H1 (cell line): ENCODE data around the gene KERA. TPM values are rescaled to one million over a fixed set of nuclear protein-coding genes. Genes with fewer than 3 reads are reported as not detected.

ENCODE experiments used
- CTCF ChIA-PET: fragments of 300-600 bp; sonication (Branson Sonifier 250); formaldehyde crosslinking; loops from one replicate; lab custom pipeline; 2021; ENCODE audit not compliant: partially characterized antibody; lab: Charles Lee
- POLR2A ChIA-PET: fragments of 300-600 bp; sonication (Branson Sonifier 250); formaldehyde crosslinking; loops from one replicate; lab custom pipeline; 2021; ENCODE audit warnings: inconsistent platforms; ENCODE audit not compliant: partially characterized antibody; lab: Charles Lee
- DNase-seq, 2 experiments: peaks; one replicate each; pipeline versions ENCODE4 v3.0.0 to v3.0.0-alpha.2; 2010 to 2022; ENCODE audit warnings: low spot score in 2 of 2, low read depth in 1 of 2, mixed read lengths in 1 of 2
- FAIRE-seq: peaks from 2 replicates; lab custom pipeline; 2011; peaks lifted over from hg19 to GRCh38; lab: Jason Lieb, UNC
- H2AFZ ChIP-seq: 2 replicates; pipeline ENCODE4 v1.8.1; 2012; ENCODE audit warnings: low read length, inconsistent platforms
- H2AK5ac ChIP-seq: 2 replicates; pipeline ENCODE4 v1.6.1; 2013; ENCODE audit warnings: low read depth, low read length
- H2BK120ac ChIP-seq: replicated peaks from 2 replicates; pipeline ENCODE3; 2013; ENCODE audit warnings: low read depth, low read length, inconsistent platforms
- H2BK12ac ChIP-seq: 2 replicates; pipeline ENCODE4 v1.6.1; 2013; ENCODE audit warnings: low read depth, low read length
- H2BK15ac ChIP-seq: 2 replicates; pipeline ENCODE4 v1.6.1; 2013; ENCODE audit warnings: low read length
- H2BK20ac ChIP-seq: 2 replicates; pipeline ENCODE4 v1.6.1; 2013; ENCODE audit warnings: low read length
- H2BK5ac ChIP-seq: 2 replicates; pipeline ENCODE4 v1.6.1; 2013; ENCODE audit warnings: low read depth, low read length
- H3K14ac ChIP-seq: 2 replicates; pipeline ENCODE4 v1.6.1; 2013; ENCODE audit warnings: inconsistent platforms; ENCODE audit not compliant: insufficient read length
- H3K18ac ChIP-seq: 2 replicates; pipeline ENCODE4 v1.6.1; 2013; ENCODE audit warnings: low read length; ENCODE audit errors: extremely low read depth
- H3K23ac ChIP-seq: 2 replicates; pipeline ENCODE4 v1.6.1; 2013; ENCODE audit warnings: inconsistent platforms; ENCODE audit not compliant: insufficient read length
- H3K23me2 ChIP-seq: 2 replicates; pipeline ENCODE4 v1.6.1; 2013; ENCODE audit warnings: low read depth, low read length
- H3K27ac ChIP-seq: 2 replicates; pipeline ENCODE4 v1.6.1; 2011; ENCODE audit warnings: low read depth, low read length, inconsistent platforms
- H3K27me3 ChIP-seq, 4 experiments: replicated peaks in 1 of 4; 1 replicate in 1 of 4; 2 replicates in 3 of 4; pipeline versions ENCODE4 v1.6.1 to v1.8.1; 2011 to 2013; ENCODE audit warnings: low read length in 3 of 4, mild to moderate bottlenecking in 3 of 4, inconsistent platforms in 2 of 4, mixed read lengths in 2 of 4, moderate library complexity in 1 of 4; ENCODE audit not compliant: control insufficient read depth in 3 of 4, insufficient read depth in 3 of 4; ENCODE audit errors: extremely low read depth in 1 of 4
- H3K36me3 ChIP-seq, 4 experiments: 2 replicates each; pipeline versions ENCODE4 v1.6.1 to v1.8.1; 2011 to 2013; ENCODE audit warnings: mild to moderate bottlenecking in 4 of 4, low read length in 3 of 4, moderate library complexity in 2 of 4, control low read depth in 1 of 4, inconsistent platforms in 1 of 4; ENCODE audit not compliant: insufficient read depth in 4 of 4, control insufficient read depth in 2 of 4
- H3K4ac ChIP-seq: replicated peaks from 2 replicates; pipeline ENCODE3; 2013; ENCODE audit warnings: low read length, low read depth, mixed read lengths, inconsistent platforms; ENCODE audit not compliant: insufficient read length
- H3K4me1 ChIP-seq, 4 experiments: replicated peaks in 1 of 4; 1 replicate in 1 of 4; 2 replicates in 3 of 4; pipeline versions ENCODE4 v1.6.1 to v1.8.1; 2011 to 2013; ENCODE audit warnings: low read length in 3 of 4, inconsistent platforms in 2 of 4, mixed read lengths in 1 of 4; ENCODE audit not compliant: insufficient read depth in 4 of 4, control insufficient read depth in 3 of 4
- H3K4me2 ChIP-seq, 2 experiments: 2 replicates each; pipeline versions ENCODE4 v1.6.1 to v1.8.1; 2011 to 2013; ENCODE audit warnings: low read depth in 2 of 2, low read length in 2 of 2, control low read depth in 1 of 2, inconsistent platforms in 1 of 2, mild to moderate bottlenecking in 1 of 2; ENCODE audit not compliant: insufficient read depth in 1 of 2
- H3K4me3 ChIP-seq, 4 experiments: fragments of 200-600, 300-600 bp in 1 of 4; sonication (generic), shearing (Covaris generic), sonication (Bioruptor Twin) in 1 of 4; 2 replicates each; pipeline versions ENCODE4 v1.5.1 to v1.8.1; 2011 to 2016; ENCODE audit warnings: low read length in 4 of 4, low read depth in 3 of 4, control low read depth in 2 of 4, inconsistent platforms in 2 of 4, mild to moderate bottlenecking in 2 of 4, mixed read lengths in 1 of 4, moderate library complexity in 1 of 4; ENCODE audit not compliant: insufficient read depth in 2 of 4; ENCODE audit errors: extremely low read depth in 1 of 4
- H3K56ac ChIP-seq: replicated peaks from 2 replicates; pipeline ENCODE3; 2013; ENCODE audit warnings: low read depth, mild to moderate bottlenecking, mixed read lengths, low read length, inconsistent platforms; ENCODE audit not compliant: insufficient read length
- H3K79me1 ChIP-seq: 2 replicates; pipeline ENCODE4 v1.6.1; 2013; ENCODE audit warnings: low read depth, low read length, control low read depth
- H3K79me2 ChIP-seq, 2 experiments: 2 replicates each; pipeline versions ENCODE4 v1.6.1 to v1.8.1; 2012 to 2013; ENCODE audit warnings: low read length in 2 of 2, mild to moderate bottlenecking in 2 of 2, inconsistent platforms in 1 of 2; ENCODE audit not compliant: insufficient read depth in 2 of 2, control insufficient read depth in 1 of 2
- H3K9ac ChIP-seq, 4 experiments: replicated peaks in 1 of 4; 1 replicate in 1 of 4; 2 replicates in 3 of 4; pipeline versions ENCODE4 v1.6.1 to v1.8.1; 2011 to 2013; ENCODE audit warnings: low read depth in 3 of 4, low read length in 3 of 4, control low read depth in 2 of 4, mild to moderate bottlenecking in 2 of 4, moderate library complexity in 2 of 4, inconsistent platforms in 1 of 4; ENCODE audit errors: extremely low read depth in 1 of 4
- H3K9me3 ChIP-seq, 2 experiments: 2 replicates each; pipeline versions ENCODE4 v1.6.1 to v1.8.1; 2012 to 2013; ENCODE audit warnings: mild to moderate bottlenecking in 2 of 2, moderate library complexity in 2 of 2, control low read depth in 1 of 2, inconsistent platforms in 1 of 2, low read depth in 1 of 2, low read length in 1 of 2, mixed read lengths in 1 of 2; ENCODE audit not compliant: insufficient read depth in 2 of 2
- H4K20me1 ChIP-seq, 2 experiments: replicated peaks in 1 of 2; 2 replicates each; pipeline versions ENCODE3 to v1.8.1; 2011 to 2013; ENCODE audit warnings: inconsistent platforms in 2 of 2, low read length in 2 of 2, mild to moderate bottlenecking in 1 of 2; ENCODE audit not compliant: insufficient read depth in 2 of 2, control insufficient read depth in 1 of 2
- H4K5ac ChIP-seq: 2 replicates; pipeline ENCODE4 v1.6.1; 2013; ENCODE audit warnings: low read length, low read depth, mixed read lengths, inconsistent platforms; ENCODE audit not compliant: insufficient read length
- H4K8ac ChIP-seq: 2 replicates; pipeline ENCODE4 v1.8.0; 2013; ENCODE audit warnings: mild to moderate bottlenecking, moderate library complexity, low read length, inconsistent platforms; ENCODE audit not compliant: insufficient read depth; ENCODE audit errors: extremely low read depth
- H4K91ac ChIP-seq: replicated peaks from 2 replicates; pipeline ENCODE3; 2013; ENCODE audit warnings: low read length, mixed read lengths, inconsistent platforms; ENCODE audit not compliant: insufficient read length
- BCL11A ChIP-seq, 2 experiments: IDR thresholded peaks; one replicate each; pipeline ENCODE4 v1.6.1; 2011; ENCODE audit warnings: low read depth in 2 of 2, low read length in 2 of 2, mild to moderate bottlenecking in 2 of 2
- CTBP2 ChIP-seq: IDR thresholded peaks from 2 replicates; pipeline ENCODE4 v1.7.0; 2011; ENCODE audit warnings: borderline replicate concordance, mild to moderate bottlenecking, moderate library complexity, mixed read lengths, low read length; ENCODE audit not compliant: insufficient read depth, insufficient read length
- E2F6 ChIP-seq: IDR thresholded peaks from 2 replicates; pipeline ENCODE4 v1.6.1; 2012; ENCODE audit warnings: inconsistent platforms
- JUND ChIP-seq: IDR thresholded peaks from 2 replicates; pipeline ENCODE4 v1.6.1; 2011; ENCODE audit warnings: mild to moderate bottlenecking, improper control_type of control experiment, low read length
- KDM5A ChIP-seq: fragments of 200-600 bp; IDR thresholded peaks from 2 replicates; pipeline ENCODE4 v1.7.1; 2012; ENCODE audit warnings: mild to moderate bottlenecking, low read length, inconsistent platforms, mixed read lengths
- NANOG ChIP-seq: IDR thresholded peaks from 2 replicates; pipeline ENCODE4 v1.6.1; 2011; ENCODE audit warnings: low read length, low read depth, mild to moderate bottlenecking, inconsistent platforms; ENCODE audit not compliant: insufficient read depth, poor library complexity, severe bottlenecking
- NRF1 ChIP-seq: IDR thresholded peaks from 2 replicates; pipeline ENCODE4 v1.6.1; 2011; ENCODE audit warnings: mild to moderate bottlenecking, low read depth, low read length, improper control_type of control experiment
- RAD21 ChIP-seq, 2 experiments: IDR thresholded peaks in 1 of 2; conservative IDR thresholded peaks in 1 of 2; 2 replicates each; pipeline ENCODE4 v1.6.1; 2011; ENCODE audit warnings: low read depth in 2 of 2, low read length in 2 of 2, improper control_type of control experiment in 1 of 2, inconsistent platforms in 1 of 2, mild to moderate bottlenecking in 1 of 2, moderate library complexity in 1 of 2
- RXRA ChIP-seq: IDR thresholded peaks from 2 replicates; pipeline ENCODE4 v1.6.1; 2011; ENCODE audit warnings: low read depth, mild to moderate bottlenecking, low read length, moderate library complexity; ENCODE audit not compliant: insufficient read depth
- SAP30 ChIP-seq: fragments of 300-600 bp; sonication (generic); IDR thresholded peaks from 2 replicates; pipeline ENCODE4 v1.7.1; 2012; ENCODE audit warnings: low read length, moderate library complexity, mild to moderate bottlenecking, inconsistent platforms; ENCODE audit not compliant: insufficient read depth, insufficient replicate concordance
- SP1 ChIP-seq: IDR thresholded peaks from 2 replicates; pipeline ENCODE4 v1.6.1; 2011; ENCODE audit warnings: low read depth, low read length
- SP2 ChIP-seq: IDR thresholded peaks from 2 replicates; pipeline ENCODE4 v1.6.1; 2012; ENCODE audit warnings: mild to moderate bottlenecking, low read length, inconsistent platforms
- TCF12 ChIP-seq: IDR thresholded peaks from 2 replicates; pipeline ENCODE4 v1.6.1; 2011; ENCODE audit warnings: low read depth, mild to moderate bottlenecking, low read length
- WGBS, 2 experiments: shearing (Covaris generic) in 1 of 2; methylation state at CpG; one replicate each; pipeline versions ENCODE4 v1.1.6 to v1.1.7; 2013 to 2015; ENCODE audit warnings: low lambda C conversion rate in 2 of 2, mixed read lengths in 2 of 2, inconsistent platforms in 1 of 2, low coverage in 1 of 2, missing lambda C conversion rate in 1 of 2; ENCODE audit not compliant: insufficient replicate concordance in 2 of 2, insufficient coverage in 1 of 2, insufficient read length in 1 of 2; ENCODE audit errors: extremely low coverage in 1 of 2, missing lambda C conversion rate in 1 of 2; 5-methylcytosine and 5-hydroxymethylcytosine counted together
- polyA plus RNA-seq, 7 experiments: library from polyadenylated mRNA; depleted of rRNA in 3 of 7; stranded (reverse) in 5 of 7; unstranded in 2 of 7; fragments of >200 nt in 5 of 7; fragments of 200-250 nt in 2 of 7; gene quantifications; 1 replicate in 5 of 7; 2 replicates in 1 of 7; 4 replicates in 1 of 7; pipeline versions ENCODE4 v1.2.1 to v1.2.3, GENCODE V29; 2011 to 2013; ENCODE audit warnings: missing spikeins in 2 of 7, mixed read lengths in 2 of 7
- total RNA-seq: library from RNA; stranded (reverse); fragmentation: NEBNext Ultra II Directional; extraction: Animal tissue kit (Norgen Biotek cat#: 25700); gene quantifications from 2 replicates; pipeline ENCODE4 v1.2.1, GENCODE V29; 2021

Gene KERA
- total and polyA plus RNA-seq, 2 of the 8 experiments (the other 6 are each of a cell fraction or from before 2014, with no cell fraction given), result not detected

GRCh38 chr12:91072931-91073330, 15.1 kb upstream of the KERA start:
- Histone ChIP-seq H2BK5ac (no peak overlapping the region), H3K79me2 (no peaks in the 10 kb centered on the region), H3K4me1 (no peaks in the 10 kb centered on the region), H4K8ac (no peak overlapping the region), H4K91ac (no peak overlapping the region), H3K18ac (no peak overlapping the region), H2BK12ac (no peak overlapping the region), H3K27me3 (no peaks in the 10 kb centered on the region), H3K23me2 (no peaks in the 10 kb centered on the region; the same call in 1 of the 2 replicates), H3K56ac (no peak overlapping the region), H3K14ac (no peak overlapping the region), H3K4ac (no peak overlapping the region), H3K4me2 (no peak overlapping the region), H3K36me3 (no peaks in the 10 kb centered on the region), H3K23ac (no peak overlapping the region), H3K4me3 (no peak overlapping the region), H2BK15ac (no peak overlapping the region), H3K79me1 (no peaks in the 10 kb centered on the region), H3K9me3 (no peaks in the 10 kb centered on the region), H2AFZ (no peak overlapping the region), H2BK120ac (no peak overlapping the region), H2AK5ac (no peak overlapping the region), H4K20me1 (no peaks in the 10 kb centered on the region), H3K9ac (no peak overlapping the region), H2BK20ac (no peak overlapping the region), H3K27ac (no peak overlapping the region), H4K5ac (no peak overlapping the region)
- CTCF ChIA-PET, result interaction anchor here (0.6 to 1.4 kb wide), 5 partner anchors 17 to 585 kb away, joined by 3 read pairs; no protein-coding TSS in a partner anchor
- POLR2A ChIA-PET, result interaction anchor here (0.6 to 0.7 kb wide), 2 partner anchors 870 to 1367 kb away, joined by 3 read pairs; no protein-coding TSS in a partner anchor
- DNase-seq (no peak), FAIRE-seq (no peak)
- WGBS, 2 experiments, result 98% methylated on average over 2 of the region's 2 CpGs; no CpG with 5 or more reads in 1 of the 2 experiments
- TF ChIP-seq CTBP2 (no peak), RXRA (no peak), SP2 (no peak), RAD21 (IDR thresholded peaks at IDR 0.05 in 1 of 2, conservative IDR thresholded peaks at IDR 0.05 in 1 of 2; ENCODE audit: low read depth in 2 of 2, low read length in 2 of 2) (no peak), TCF12 (no peak), BCL11A (IDR thresholded peaks at IDR 0.05; ENCODE audit: low read depth in 2 of 2, low read length in 2 of 2) (no peak), NRF1 (no peak), KDM5A (no peak), SAP30 (no peak), SP1 (no peak), E2F6 (no peak), JUND (no peak), NANOG (no peak)
